ENCODE data around the gene RAI1. TPM values are rescaled to one million over a fixed set of nuclear protein-coding genes. Genes with fewer than 3 reads are reported as not detected.

RAI1 gene
- total RNA-seq, 2 donors from 2014 or later = 35.9 to 42.9 TPM

- Mint-ChIP-seq H3K27me3 (ENCODE audit: insufficient read depth) (peaks cover 47% of the 10 kb centered on the region), H3K9me3 (no peaks in the 10 kb centered on the region), H3K36me3 (ENCODE audit: low read depth) (peaks cover 3% of the 10 kb centered on the region)
Observed at GRCh38 chr17:17711641-17712162, 30.4 kb downstream of the RAI1 start.

GRCh38 chr17:17712268-17712924 lies 31.1 kb downstream of the RAI1 start:
- peaks cover 29% of the 10 kb centered on the region for H3K4me1 Mint-ChIP-seq
- no peak overlapping the region for H3K4me3 Mint-ChIP-seq
- no peak for TF ChIP-seq CTCF (conservative IDR thresholded peaks at IDR 0.05)
- 86 to 88% methylated on average over 4 to 5 of the region's 5 CpGs for WGBS, 2 experiments (ENCODE audit: insufficient coverage in 1 of 2, insufficient read length in 1 of 2)
- peaks cover 3% of the 10 kb centered on the region for H3K36me3 Mint-ChIP-seq (ENCODE audit: low read depth)
- H3K9ac ChIP-seq (ENCODE audit: extremely low read depth, low read length, poor library complexity, severe bottlenecking) = no peak overlapping the region
- H3K9me3 Mint-ChIP-seq = no peaks in the 10 kb centered on the region
- H3K27ac Mint-ChIP-seq = peak overlapping the region; percentile 92
- H3K4me3 ChIP-seq (ENCODE audit: low read length) = no peak overlapping the region
- peaks cover 1% of the 10 kb centered on the region for H3K27me3 ChIP-seq (ENCODE audit: control insufficient read depth, insufficient read depth, low read length, poor library complexity, severe bottlenecking)
- H3K4me1 ChIP-seq (ENCODE audit: control insufficient read depth, insufficient read depth, low read length) = peaks cover 19% of the 10 kb centered on the region
- H3K27me3 Mint-ChIP-seq (ENCODE audit: insufficient read depth) = peaks cover 47% of the 10 kb centered on the region
- peak overlapping the region; percentile 36 for H3K27ac ChIP-seq (ENCODE audit: low read depth, low read length)
- H3K9me3 ChIP-seq (ENCODE audit: control insufficient read depth, low read length) = no peaks in the 10 kb centered on the region
- H3K36me3 ChIP-seq (ENCODE audit: control insufficient read depth, insufficient read depth, low read length) = no peaks in the 10 kb centered on the region
- no peak for DNase-seq

More at GRCh38 chr17:17711641-17712162, 30.4 kb downstream of the RAI1 start:
- Histone ChIP-seq H3K27me3 (ENCODE audit: control insufficient read depth, insufficient read depth, low read length, poor library complexity, severe bottlenecking) (no peaks in the 10 kb centered on the region), H3K9ac (ENCODE audit: extremely low read depth, low read length, poor library complexity, severe bottlenecking) (peak overlapping the region; percentile 52), H3K4me3 (ENCODE audit: low read length) (no peak overlapping the region), H3K4me1 (ENCODE audit: control insufficient read depth, insufficient read depth, low read length) (peaks cover 19% of the 10 kb centered on the region), H3K36me3 (ENCODE audit: control insufficient read depth, insufficient read depth, low read length) (no peaks in the 10 kb centered on the region), H3K27ac (ENCODE audit: low read depth, low read length) (peak overlapping the region; percentile 66), H3K9me3 (ENCODE audit: control insufficient read depth, low read length) (no peaks in the 10 kb centered on the region)
- no peak for TF ChIP-seq CTCF (conservative IDR thresholded peaks at IDR 0.05)
- Mint-ChIP-seq H3K27ac (peak overlapping the region; percentile 92), H3K4me3 (no peak overlapping the region), H3K4me1 (peaks cover 29% of the 10 kb centered on the region)
- DNase-seq = peak; percentile 87
- WGBS, 2 experiments (ENCODE audit: insufficient coverage in 1 of 2, insufficient read length in 1 of 2) = 47% methylated on average over 12 of the region's 12 CpGs

- H3K27ac ChIP-seq (ENCODE audit: low read depth, low read length) = no peak overlapping the region
- H3K4me1 ChIP-seq (ENCODE audit: control insufficient read depth, insufficient read depth, low read length) = peaks cover 19% of the 10 kb centered on the region
- Mint-ChIP-seq H3K4me3 (no peak overlapping the region), H3K36me3 (ENCODE audit: low read depth) (peaks cover 3% of the 10 kb centered on the region), H3K27ac (peak overlapping the region; percentile 74), H3K9me3 (no peaks in the 10 kb centered on the region), H3K27me3 (ENCODE audit: insufficient read depth) (peaks cover 51% of the 10 kb centered on the region), H3K4me1 (peaks cover 29% of the 10 kb centered on the region)
- H3K9me3 ChIP-seq (ENCODE audit: control insufficient read depth, low read length) = no peaks in the 10 kb centered on the region
- H3K4me3 ChIP-seq (ENCODE audit: low read length) = no peak overlapping the region
- H3K36me3 ChIP-seq (ENCODE audit: control insufficient read depth, insufficient read depth, low read length) = no peaks in the 10 kb centered on the region
- no peak for DNase-seq
- WGBS, 2 experiments (ENCODE audit: insufficient coverage in 1 of 2, insufficient read length in 1 of 2) = 77 to 100% methylated on average over 1 to 7 of the region's 7 CpGs
- H3K27me3 ChIP-seq (ENCODE audit: control insufficient read depth, insufficient read depth, low read length, poor library complexity, severe bottlenecking) = peaks cover 11% of the 10 kb centered on the region
- H3K9ac ChIP-seq (ENCODE audit: extremely low read depth, low read length, poor library complexity, severe bottlenecking) = no peak overlapping the region
- TF ChIP-seq CTCF (conservative IDR thresholded peaks at IDR 0.05) = no peak
Observed at GRCh38 chr17:17713839-17714238, 32.6 kb downstream of the RAI1 start.

Measured in endodermal cell (in vitro differentiated cells).